Measurements from ENCODE around the gene MICB. TPM values are rescaled to one million over a fixed set of nuclear protein-coding genes. Genes with fewer than 3 reads are reported as not detected.
"Not testable (repeated sequence)": the region's sequence is repeated elsewhere in the genome, so short reads cannot be mapped to it uniquely, and the experiment has no call there.

MICB gene
- total RNA-seq, 1 donor from 2014 or later = 55.3 TPM

DNA sequence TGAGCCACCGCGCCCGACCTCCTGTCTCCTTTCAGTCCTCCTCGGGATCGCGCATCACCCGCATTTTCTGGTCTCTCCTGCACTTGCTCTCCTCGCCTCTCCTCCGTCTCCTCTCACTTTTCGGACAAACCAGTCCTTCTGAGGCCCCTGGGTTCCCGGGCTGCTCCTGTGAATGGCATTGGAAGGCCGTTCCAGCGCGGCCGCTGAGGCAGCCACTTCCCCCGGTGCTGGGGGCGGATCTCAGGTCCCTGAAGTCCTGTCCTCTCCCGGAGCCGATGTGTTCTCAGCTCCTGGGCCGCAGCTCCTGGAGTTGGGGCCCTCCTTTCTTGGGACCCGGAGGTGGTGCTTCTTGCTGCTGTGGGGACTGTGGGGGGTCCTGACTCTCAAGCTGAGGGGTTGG lies 803 bp downstream of the MICB start:
- intact Hi-C loops (cut with micrococcal nuclease) = loop anchor here (5.0 to 10.0 kb wide), 5 partner anchors 154 to 1476 kb away; partner anchors contain the start of genes BAG6, CLIC1, GNL1 and PRR3

DNA sequence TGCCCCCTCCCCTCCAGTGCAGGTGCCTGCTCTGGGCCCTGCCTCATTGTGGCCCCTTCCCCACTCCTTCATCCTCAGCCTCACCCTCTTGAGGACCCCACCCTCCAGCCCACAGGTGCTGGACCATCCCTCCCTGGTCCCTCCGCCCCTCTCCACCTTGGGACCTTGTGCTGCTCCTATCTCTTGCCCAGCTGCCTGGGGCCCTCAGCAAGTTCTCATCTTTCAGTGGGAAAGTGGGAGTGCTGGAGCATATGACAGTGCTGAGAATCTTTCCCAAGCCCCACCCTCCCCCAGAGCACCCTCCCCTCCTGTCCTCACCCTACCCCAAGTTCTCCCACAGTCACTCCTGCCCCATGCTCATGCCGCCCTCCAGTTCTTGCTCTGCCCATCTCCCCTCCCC lies 1.7 kb downstream of the MICB start:
- intact Hi-C loops (cut with micrococcal nuclease) = loop anchor here (5.0 to 10.0 kb wide), 5 partner anchors 153 to 1475 kb away; partner anchors contain the start of genes BAG6, CLIC1, GNL1 and PRR3

- intact Hi-C loops (cut with micrococcal nuclease) = no loop called here
Measured at GRCh38 chr6:31502586-31502985, 4.6 kb downstream of the MICB start.

- intact Hi-C loops (cut with micrococcal nuclease) = not testable (repeated sequence)
Measured at GRCh38 chr6:31509036-31509435, 11.1 kb downstream of the MICB start.

- intact Hi-C loops (cut with micrococcal nuclease) = no loop called here
Measured at GRCh38 chr6:31510007-31510406, 12.1 kb downstream of the MICB start.

DNA sequence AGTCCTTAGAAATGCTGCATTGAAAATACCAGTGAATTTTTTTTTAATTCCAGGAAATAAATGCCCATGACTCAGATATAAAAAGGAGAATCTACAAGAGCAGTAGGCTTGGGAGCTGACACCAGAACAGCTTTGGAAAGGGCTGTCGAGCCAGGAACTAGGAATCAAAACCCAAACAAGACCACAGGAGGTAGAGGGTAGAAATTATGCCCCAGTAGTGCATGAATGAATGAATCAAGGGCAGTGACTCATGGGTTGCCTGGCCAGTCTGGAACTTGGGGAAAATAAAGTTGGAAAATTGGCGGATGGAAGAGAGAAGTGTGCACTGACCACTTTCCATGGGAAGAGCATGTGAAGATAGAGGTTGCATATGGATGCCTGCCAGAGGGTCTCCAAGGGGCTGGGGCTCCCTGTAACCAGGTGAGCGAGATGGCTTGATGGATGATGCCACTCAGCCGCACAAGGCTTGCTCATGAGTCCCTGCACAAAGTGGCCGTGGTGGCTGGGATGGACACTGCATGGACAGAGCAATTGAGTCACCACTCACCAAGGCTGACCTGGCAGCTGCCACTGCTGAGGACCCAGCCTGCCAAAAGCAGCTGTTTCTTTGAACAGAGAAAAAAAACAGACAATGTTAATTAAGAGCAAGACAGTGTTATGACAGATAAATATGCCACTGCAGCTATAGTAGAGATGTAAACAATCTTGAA lies 15.7 kb downstream of the MICB start:
- intact Hi-C loops (cut with micrococcal nuclease) = no loop called here

DNA sequence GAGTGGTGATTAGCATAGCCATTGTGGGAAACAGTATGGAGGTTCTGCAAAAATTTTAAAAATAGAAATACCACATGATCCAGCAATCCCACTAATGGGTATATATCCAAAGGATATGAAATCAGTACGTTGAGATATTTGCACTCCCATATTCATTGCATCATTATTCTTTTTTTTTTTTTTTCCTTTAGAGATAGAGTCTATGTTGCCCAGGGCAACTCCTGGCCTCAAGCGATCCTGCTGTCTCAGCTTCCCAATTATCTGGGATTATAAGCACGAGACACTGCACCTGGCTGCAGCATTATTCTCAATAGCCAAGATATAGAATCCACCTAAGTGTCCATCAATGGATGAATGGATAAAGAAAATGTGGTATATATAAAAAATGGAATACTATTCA lies 23.9 kb downstream of the MICB start:
- intact Hi-C loops (cut with micrococcal nuclease) = no loop called here

DNA sequence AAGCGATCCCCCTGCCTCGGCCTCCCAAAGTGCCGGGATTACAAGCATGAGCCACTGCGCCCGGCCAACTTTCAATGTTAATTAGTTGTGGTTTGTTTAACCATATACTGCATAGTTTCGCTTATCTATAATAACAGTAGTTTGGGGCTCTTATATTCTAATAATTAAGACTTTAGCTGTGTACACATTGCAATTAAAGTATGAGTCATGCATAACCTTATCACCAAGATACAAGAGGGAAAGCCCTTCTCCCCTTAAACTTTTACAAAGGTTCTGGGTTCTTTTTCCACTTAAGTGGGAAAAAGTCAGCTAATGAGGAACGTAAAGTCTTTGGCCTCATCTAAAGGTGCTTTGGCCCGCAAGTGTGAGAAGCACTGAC lies 27.6 kb downstream of the MICB start:
- intact Hi-C loops (cut with micrococcal nuclease) = no loop called here

GRCh38 chr6:31525932-31526591 lies 28.1 kb downstream of the MICB start:
- intact Hi-C loops (cut with micrococcal nuclease) = no loop called here

GRCh38 chr6:31528307-31528777 lies 30.4 kb downstream of the MICB start:
- intact Hi-C loops (cut with micrococcal nuclease) = no loop called here

GRCh38 chr6:31528821-31529328 lies 30.9 kb downstream of the MICB start, which contains the start of gene MCCD1:
MCCD1 (plus strand) TSS chr6:31528962; CDS start chr6:31529015, 53 bp downstream.
- intact Hi-C loops (cut with micrococcal nuclease) = no loop called here

DNA sequence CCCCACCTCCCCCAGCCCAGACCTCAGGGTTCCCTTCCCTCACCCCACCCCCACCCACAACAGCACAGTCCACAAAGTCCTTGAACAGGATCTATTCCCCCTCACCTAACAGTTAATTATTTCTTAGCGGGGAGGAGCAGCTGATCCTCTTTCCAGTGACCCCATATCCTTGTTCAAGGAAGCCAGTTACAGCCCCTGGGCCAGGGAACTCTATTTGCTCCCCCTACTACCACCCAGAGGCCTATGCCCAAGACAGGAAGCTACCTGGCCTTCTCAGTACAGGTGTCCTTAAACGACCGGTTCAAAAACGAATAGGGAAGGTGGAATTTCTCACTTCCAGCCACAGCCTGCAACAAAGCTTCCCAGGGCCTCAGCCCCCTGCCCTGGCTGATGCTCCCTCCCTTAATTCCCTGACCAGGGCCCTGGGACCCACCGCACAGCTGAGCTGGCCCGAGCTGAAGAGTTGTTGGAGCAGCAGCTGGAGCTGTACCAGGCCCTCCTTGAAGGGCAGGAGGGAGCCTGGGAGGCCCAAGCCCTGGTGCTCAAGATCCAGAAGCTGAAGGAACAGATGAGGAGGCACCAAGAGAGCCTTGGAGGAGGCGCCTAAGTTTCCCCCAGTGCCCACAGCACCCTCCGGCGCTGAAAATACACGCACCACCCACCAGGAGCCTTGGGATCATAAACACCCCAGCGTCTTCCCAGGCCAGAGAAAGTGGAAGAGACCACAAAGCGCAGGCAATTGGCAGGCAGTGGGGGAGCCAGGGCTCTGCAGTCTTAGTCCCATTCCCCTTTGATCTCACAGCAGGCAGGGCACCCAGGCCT lies 31.6 kb downstream of the MICB start:
- intact Hi-C loops (cut with micrococcal nuclease) = no loop called here

GRCh38 chr6:31530659-31531058 lies 32.7 kb downstream of the MICB start:
- intact Hi-C loops (cut with micrococcal nuclease) = no loop called here

GRCh38 chr6:31531162-31531561 lies 33.2 kb downstream of the MICB start:
- intact Hi-C loops (cut with micrococcal nuclease) = no loop called here

DNA sequence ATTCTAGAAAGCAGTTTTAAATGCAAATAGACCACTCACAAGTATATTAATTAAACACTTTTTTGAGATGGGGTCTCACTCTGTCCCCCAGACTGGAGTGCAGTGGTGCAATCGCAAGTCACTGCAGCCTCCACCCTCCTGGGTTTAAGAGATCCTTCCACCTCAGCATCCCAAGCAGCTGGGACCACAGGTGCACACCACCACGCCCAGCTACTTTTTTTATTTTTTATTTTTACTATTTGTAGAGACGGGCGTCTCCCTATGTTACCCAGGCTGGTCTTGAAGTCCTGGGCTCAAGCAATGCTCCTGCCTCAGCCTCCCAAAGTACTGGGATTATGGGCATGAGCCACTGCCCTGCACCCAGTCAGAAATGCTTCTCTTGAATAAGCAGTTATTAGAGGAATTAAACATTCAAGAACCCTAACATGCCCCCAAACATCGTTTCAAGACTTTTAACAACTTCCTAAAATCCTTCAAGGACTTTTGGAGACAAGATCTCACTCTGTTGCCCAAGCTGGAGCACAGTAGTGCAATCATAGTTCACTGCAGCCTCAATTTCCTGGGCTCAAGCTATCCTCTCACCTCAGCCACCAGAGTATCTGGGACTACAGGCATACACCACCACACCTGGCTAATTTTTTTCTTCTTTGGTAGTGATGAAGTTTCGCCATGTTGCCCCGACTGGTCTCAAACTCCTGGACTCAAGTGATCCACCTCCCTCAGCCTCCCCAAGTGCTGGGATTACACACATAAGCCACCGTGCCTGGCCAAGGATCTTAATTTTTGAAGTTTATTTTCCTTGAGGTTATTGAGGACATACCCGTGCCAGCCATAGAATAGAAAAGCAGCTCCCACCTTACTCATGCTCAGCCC lies 34.1 kb downstream of the MICB start:
- intact Hi-C loops (cut with micrococcal nuclease) = no loop called here

GRCh38 chr6:31532644-31533454 lies 34.9 kb downstream of the MICB start:
- intact Hi-C loops (cut with micrococcal nuclease) = no loop called here

- intact Hi-C loops (cut with micrococcal nuclease) = no loop called here
Measured at GRCh38 chr6:31533455-31533841, 35.5 kb downstream of the MICB start.

GRCh38 chr6:31534011-31534410 lies 36.1 kb downstream of the MICB start:
- intact Hi-C loops (cut with micrococcal nuclease) = no loop called here

DNA sequence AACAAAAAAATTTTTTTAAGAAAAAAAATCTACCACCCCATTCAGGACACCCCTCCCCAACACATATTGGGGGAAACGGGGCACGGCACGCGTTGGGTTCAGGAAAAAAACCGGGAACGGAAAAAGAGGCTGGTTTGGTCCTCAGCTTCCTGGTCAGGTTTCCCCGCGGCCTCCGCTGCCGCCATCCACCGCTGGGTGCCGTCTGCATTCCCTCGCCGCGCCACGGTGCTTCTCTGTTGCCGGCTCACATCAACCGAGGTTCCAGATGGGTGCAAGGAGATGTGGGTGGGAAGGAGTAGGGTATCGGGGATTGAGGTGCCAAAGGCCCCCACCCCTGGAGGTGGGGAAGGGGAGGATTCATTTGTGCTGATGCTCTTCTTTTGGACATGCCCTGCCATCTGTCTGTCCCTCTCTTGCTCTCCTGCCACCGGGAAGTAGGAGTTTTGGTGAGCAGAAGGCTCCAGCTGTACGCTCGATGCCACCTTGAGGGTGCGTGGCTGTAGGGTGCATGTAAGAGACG lies 36.6 kb downstream of the MICB start:
- intact Hi-C loops (cut with micrococcal nuclease) = no loop called here

Data from T-helper 1 cell treated with Interleukin-12 subunit alpha and Interleukin-12 subunit beta and Interleukin-4 antibody, amounts not matched to agents 30 ng/mL and 1 ng/mL, for 36 hours (primary cell).